SK-N-SH treated with all-trans-retinoic acid at 6 μM for 48 hours (cell line): ENCODE data around the gene PRSS27.

Source experiments
- ATAC-seq: fragments of 200-7000 bp; cut with Tn5 transposase; 3 replicates; pipeline ENCODE4 v1.9.1; 2020; ENCODE audit warnings: mild to moderate bottlenecking, moderate library complexity
- ARNTL ChIP-seq: fragments of 450-650 bp; formaldehyde crosslinking; IDR thresholded peaks from 2 replicates; pipeline ENCODE4 v1.5.0; 2020; ENCODE audit warnings: low read depth, mild to moderate bottlenecking, moderate library complexity, borderline replicate concordance
- BACH2 ChIP-seq: fragments of 250-450 bp; sonication (Bioruptor Pico); IDR thresholded peaks from 2 replicates; pipeline ENCODE4 v1.9.0; 2021; ENCODE audit warnings: mild to moderate bottlenecking, borderline replicate concordance
- CREB5 ChIP-seq: fragments of 250-450 bp; sonication (Bioruptor Pico); IDR thresholded peaks from 2 replicates; pipeline ENCODE4 v1.5.1; 2020; ENCODE audit warnings: low read depth, mild to moderate bottlenecking, moderate library complexity
- CSDC2 ChIP-seq: fragments of 250-450 bp; sonication (Bioruptor Pico); IDR thresholded peaks from 2 replicates; pipeline ENCODE4 v1.5.0; 2020; ENCODE audit warnings: mild to moderate bottlenecking, moderate library complexity
- GLIS3 ChIP-seq: fragments of 250-450 bp; sonication (Bioruptor Pico); IDR thresholded peaks from 2 replicates; pipeline ENCODE4 v1.5.0; 2020; ENCODE audit warnings: mild to moderate bottlenecking, moderate library complexity
- ISL1 ChIP-seq: fragments of 250-450 bp; sonication (Bioruptor Pico); IDR thresholded peaks from 2 replicates; pipeline ENCODE4 v2.1.2; 2022; ENCODE audit warnings: mild to moderate bottlenecking, moderate library complexity
- OSR1 ChIP-seq: fragments of 250-450 bp; sonication (Bioruptor Pico); IDR thresholded peaks from 2 replicates; pipeline ENCODE4 v1.8.0; 2022; ENCODE audit warnings: moderate library complexity, mild to moderate bottlenecking, inconsistent platforms
- PATZ1 ChIP-seq: fragments of 250-450 bp; sonication (Bioruptor Pico); IDR thresholded peaks from 2 replicates; pipeline ENCODE4 v1.8.0; 2020; ENCODE audit warnings: mild to moderate bottlenecking, moderate library complexity, borderline replicate concordance
- POU6F1 ChIP-seq: fragments of 250-450 bp; sonication (Bioruptor Pico); IDR thresholded peaks from 2 replicates; pipeline ENCODE4 v1.8.0; 2021; ENCODE audit warnings: low read depth, mild to moderate bottlenecking, moderate library complexity, borderline replicate concordance
- PPARA ChIP-seq: fragments of 250-450 bp; sonication (Bioruptor Pico); IDR thresholded peaks from 2 replicates; pipeline ENCODE4 v1.5.0; 2020; ENCODE audit warnings: mild to moderate bottlenecking, borderline replicate concordance
- RARB ChIP-seq: fragments of 250-450 bp; sonication (Bioruptor Pico); IDR thresholded peaks from 2 replicates; pipeline ENCODE4 v1.8.0; 2021; ENCODE audit warnings: mild to moderate bottlenecking, moderate library complexity
- SNAI2 ChIP-seq: fragments of 250-450 bp; sonication (Bioruptor Pico); IDR thresholded peaks from 2 replicates; pipeline ENCODE4 v1.5.0; 2020; ENCODE audit warnings: mild to moderate bottlenecking, moderate library complexity
- TCF4 ChIP-seq: fragments of 250-450 bp; sonication (Bioruptor Pico); IDR thresholded peaks from 2 replicates; pipeline ENCODE4 v1.8.0; 2021; ENCODE audit warnings: mild to moderate bottlenecking, moderate library complexity, borderline replicate concordance
- TOX ChIP-seq: fragments of 250-450 bp; sonication (Bioruptor Pico); IDR thresholded peaks from 2 replicates; pipeline ENCODE4 v1.8.0; 2021; ENCODE audit warnings: mild to moderate bottlenecking, moderate library complexity, borderline replicate concordance
- TSHZ2 ChIP-seq: fragments of 250-450 bp; sonication (Bioruptor Pico); IDR thresholded peaks from 2 replicates; pipeline ENCODE4 v1.5.0; 2020; ENCODE audit warnings: mild to moderate bottlenecking, moderate library complexity
- ZFP3 ChIP-seq: fragments of 250-450 bp; sonication (Bioruptor Pico); IDR thresholded peaks from 2 replicates; pipeline ENCODE4 v1.5.0; 2020; ENCODE audit warnings: mild to moderate bottlenecking, moderate library complexity
- ZFP30 ChIP-seq: fragments of 450-650 bp; formaldehyde crosslinking; IDR thresholded peaks from 2 replicates; pipeline ENCODE4 v1.5.0; 2022; ENCODE audit warnings: mild to moderate bottlenecking, moderate library complexity
- ZNF565 ChIP-seq: fragments of 450-650 bp; formaldehyde crosslinking; conservative IDR thresholded peaks from 2 replicates; pipeline ENCODE4 v1.5.0; 2020; ENCODE audit warnings: low read depth, mild to moderate bottlenecking, moderate library complexity
- ZNF70 ChIP-seq: fragments of 450-650 bp; formaldehyde crosslinking; IDR thresholded peaks from 2 replicates; pipeline ENCODE4 v1.5.0; 2020; ENCODE audit warnings: mild to moderate bottlenecking, moderate library complexity
- ZNF8 ChIP-seq: fragments of 450-650 bp; formaldehyde crosslinking; IDR thresholded peaks from 2 replicates; pipeline ENCODE4 v1.5.0; 2020; ENCODE audit warnings: mild to moderate bottlenecking, moderate library complexity
- TF ChIP-seq, protein P1 (sequence below): fragments of 250-450 bp; sonication (Bioruptor Pico); IDR thresholded peaks from 2 replicates; pipeline ENCODE4 v1.5.1; 2021; ENCODE audit warnings: mild to moderate bottlenecking, moderate library complexity

PRSS27 gene

DNA sequence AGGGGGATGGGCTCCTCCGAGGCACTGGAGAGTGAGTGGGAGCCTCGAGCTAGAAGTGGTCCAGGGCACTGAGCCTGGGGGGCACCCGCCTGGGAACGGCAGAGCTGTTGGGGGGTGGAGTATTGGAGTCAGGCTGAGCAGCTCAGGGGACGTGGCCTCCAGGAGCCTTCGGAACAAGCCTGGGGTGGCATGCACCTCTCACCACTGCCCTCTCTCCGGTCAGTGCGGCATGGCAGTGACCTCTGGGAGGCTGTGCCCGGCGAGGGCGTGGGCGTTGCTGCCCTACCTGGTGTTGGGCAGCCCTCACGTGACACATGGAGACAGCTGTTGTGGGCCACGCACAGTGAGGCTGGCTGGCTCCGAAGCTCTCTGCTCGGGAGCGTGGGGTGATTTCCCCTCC, 13.9 kb downstream of the PRSS27 start:
- ATAC-seq: no peak
- TF ChIP-seq PPARA (no peak), CREB5 (CRISPR knock-in tag) (no peak), TOX (no peak), PATZ1 (CRISPR knock-in tag) (no peak), BACH2 (CRISPR knock-in tag) (no peak), ZNF565 (CRISPR knock-in tag) (no peak), ZFP30 (CRISPR knock-in tag) (no peak), ZNF8 (CRISPR knock-in tag) (no peak)
- TF ChIP-seq, protein P1, sequence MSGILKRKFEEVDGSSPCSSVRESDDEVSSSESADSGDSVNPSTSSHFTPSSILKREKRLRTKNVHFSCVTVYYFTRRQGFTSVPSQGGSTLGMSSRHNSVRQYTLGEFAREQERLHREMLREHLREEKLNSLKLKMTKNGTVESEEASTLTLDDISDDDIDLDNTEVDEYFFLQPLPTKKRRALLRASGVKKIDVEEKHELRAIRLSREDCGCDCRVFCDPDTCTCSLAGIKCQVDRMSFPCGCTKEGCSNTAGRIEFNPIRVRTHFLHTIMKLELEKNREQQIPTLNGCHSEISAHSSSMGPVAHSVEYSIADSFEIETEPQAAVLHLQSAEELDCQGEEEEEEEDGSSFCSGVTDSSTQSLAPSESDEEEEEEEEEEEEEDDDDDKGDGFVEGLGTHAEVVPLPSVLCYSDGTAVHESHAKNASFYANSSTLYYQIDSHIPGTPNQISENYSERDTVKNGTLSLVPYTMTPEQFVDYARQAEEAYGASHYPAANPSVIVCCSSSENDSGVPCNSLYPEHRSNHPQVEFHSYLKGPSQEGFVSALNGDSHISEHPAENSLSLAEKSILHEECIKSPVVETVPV: no peak

DNA sequence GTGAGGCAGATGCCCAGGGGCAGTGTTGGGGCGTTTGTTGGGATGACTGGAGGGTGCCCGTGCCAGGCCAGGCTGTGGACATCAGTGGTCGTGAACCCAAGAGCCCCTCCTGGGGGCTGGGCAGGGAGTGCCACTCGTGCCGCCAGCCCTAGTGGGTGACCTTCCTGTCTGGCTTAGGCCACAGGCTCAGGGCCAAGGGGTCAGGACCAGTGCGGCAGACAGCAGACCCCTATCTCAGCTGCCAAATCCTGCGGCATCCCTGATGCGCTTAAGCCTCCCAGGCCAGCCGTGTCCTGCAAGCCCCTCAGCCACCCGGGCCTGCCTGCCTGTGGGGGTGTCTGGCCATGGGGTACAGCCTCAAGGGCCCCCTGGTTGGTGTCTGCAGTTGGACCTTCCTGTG, 14.7 kb downstream of the PRSS27 start:
- ATAC-seq: no peak
- TF ChIP-seq ARNTL (CRISPR knock-in tag) (no peak), CREB5 (CRISPR knock-in tag) (no peak), TCF4 (no peak), ZNF70 (CRISPR knock-in tag) (no peak), ISL1 (no peak), ZFP30 (CRISPR knock-in tag) (no peak), ZNF8 (CRISPR knock-in tag) (no peak), GLIS3 (CRISPR knock-in tag) (no peak), ZFP3 (CRISPR knock-in tag) (no peak), PPARA (no peak), RARB (CRISPR knock-in tag) (no peak), TOX (no peak), TSHZ2 (no peak), BACH2 (CRISPR knock-in tag) (no peak)
- TF ChIP-seq, protein P1: no peak

DNA sequence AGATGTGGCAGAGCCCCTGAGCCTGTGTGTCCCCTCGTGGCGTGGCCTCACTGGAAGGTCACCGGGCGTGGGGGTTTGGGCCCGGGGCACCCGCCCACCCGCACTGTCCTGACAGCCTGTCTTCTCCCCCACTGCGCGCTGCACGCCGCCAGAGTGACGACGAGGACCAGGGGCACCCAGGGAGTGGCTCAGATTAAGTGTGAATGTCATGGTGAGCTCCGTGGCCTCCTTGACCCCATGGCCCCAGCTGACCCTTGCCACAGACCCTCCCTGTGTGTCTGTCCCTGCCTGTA, 15.1 kb downstream of the PRSS27 start:
- ATAC-seq: no peak
- TF ChIP-seq, protein P1: no peak
- TF ChIP-seq CSDC2 (CRISPR knock-in tag): no peak
- no peak for TF ChIP-seq ZFP30 (CRISPR knock-in tag)
- no peak for TF ChIP-seq SNAI2 (CRISPR knock-in tag)
- no peak for TF ChIP-seq POU6F1 (CRISPR knock-in tag)
- TF ChIP-seq PATZ1 (CRISPR knock-in tag): no peak
- no peak for TF ChIP-seq ZNF70 (CRISPR knock-in tag)
- TF ChIP-seq TOX: no peak
- no peak for TF ChIP-seq ISL1
- TF ChIP-seq TCF4: no peak
- no peak for TF ChIP-seq OSR1 (CRISPR knock-in tag)
